Stimulated activated naive CD4-positive, alpha-beta T cell (primary cell): ENCODE measurements around the gene INPP4B.
"Not testable (repeated sequence)": the region's sequence is repeated elsewhere in the genome, so short reads cannot be mapped to it uniquely, and the experiment has no call there.

ENCODE experiments used
- DNase-seq, 6 experiments: peaks; one replicate each; lab custom pipeline; 2025; lab: John Stamatoyannopoulos, UW

INPP4B gene

GRCh38 chr4:142683503-142683902, 162.6 kb downstream of the INPP4B start:
- DNase-seq, result no peak

DNA sequence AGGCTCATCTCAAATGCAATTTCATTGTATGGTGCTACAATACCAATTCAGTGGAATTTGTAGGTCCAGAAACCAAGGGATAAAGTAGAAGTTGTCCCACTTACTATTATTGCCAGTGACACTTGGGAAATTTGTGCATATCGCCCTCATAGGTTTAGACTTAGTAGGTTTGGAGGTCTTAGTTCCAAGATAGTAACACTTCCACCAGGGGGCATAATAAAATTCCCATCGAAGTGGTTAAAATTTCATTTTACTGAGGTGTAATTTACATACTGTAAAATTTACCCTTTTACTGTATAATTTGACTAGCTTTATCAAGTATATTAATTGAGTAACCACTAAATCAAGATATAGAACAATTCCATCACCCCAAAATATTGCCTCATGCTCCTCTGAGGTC, 174.6 kb downstream of the INPP4B start:
- no peak for DNase-seq

DNA sequence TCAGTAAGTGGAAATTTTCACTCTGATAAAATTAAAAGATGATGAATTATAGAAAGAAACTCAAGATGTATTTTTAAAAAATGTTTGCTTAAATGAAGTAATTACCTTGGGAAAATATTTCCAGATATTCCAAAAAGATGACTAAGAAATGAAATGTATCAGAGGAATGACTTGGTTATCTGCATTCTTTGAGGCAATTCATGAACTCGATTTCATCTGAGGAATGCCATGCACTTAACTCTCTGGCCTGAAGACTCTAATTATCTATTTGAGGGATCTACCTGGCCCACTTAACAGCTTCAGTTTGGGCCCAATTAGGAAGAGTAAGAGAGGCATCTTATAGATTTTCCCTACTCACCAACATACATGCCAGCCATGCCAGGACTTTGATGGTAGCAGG, 182.3 kb downstream of the INPP4B start:
- no peak for DNase-seq

DNA sequence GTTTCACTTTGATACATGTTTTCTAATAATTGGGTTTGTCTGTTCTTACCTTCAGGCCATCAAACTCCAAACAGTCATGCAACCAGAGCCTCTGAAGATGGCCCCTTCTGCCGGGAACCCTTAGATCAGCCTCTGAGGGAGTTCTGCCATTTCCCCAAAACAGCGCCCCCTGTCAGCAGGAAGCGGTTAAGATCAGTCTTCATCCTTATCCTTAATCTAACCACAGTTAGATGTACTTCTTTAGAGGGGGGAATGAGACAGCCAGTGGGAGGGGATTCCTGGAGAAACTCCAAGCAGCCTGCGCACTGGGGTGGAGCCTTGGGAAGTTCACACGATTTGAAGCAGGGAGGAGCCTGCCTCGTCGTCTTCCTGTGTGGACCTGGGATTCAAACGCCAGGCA, 185.4 kb downstream of the INPP4B start:
- no peak for DNase-seq

DNA sequence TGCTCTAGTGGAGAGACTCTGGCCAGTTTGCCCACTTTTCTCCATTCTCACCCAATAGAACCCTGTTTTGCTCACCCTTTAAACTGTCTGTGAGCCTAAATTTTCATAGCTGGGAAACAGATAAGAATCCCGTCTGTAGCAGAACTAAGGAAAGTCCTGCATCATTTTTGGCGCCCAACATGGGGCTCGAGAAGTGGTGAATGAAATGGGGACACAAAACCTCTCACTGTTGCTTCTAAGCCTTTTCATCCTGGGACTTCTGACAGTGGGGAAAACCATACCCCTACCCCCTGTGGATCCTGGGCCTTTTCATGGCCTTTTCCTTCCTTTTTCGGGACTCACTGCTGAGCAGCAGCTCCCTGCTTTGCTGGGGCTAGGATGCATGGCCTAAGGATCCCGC, 189.9 kb downstream of the INPP4B start:
- DNase-seq, result peak in 3 of 6 experiments; percentile 2 to 21 (median 20)

- DNase-seq, result no peak
These were observed 197.7 kb downstream of the INPP4B start for GRCh38 chr4:142648378-142648777.

DNA sequence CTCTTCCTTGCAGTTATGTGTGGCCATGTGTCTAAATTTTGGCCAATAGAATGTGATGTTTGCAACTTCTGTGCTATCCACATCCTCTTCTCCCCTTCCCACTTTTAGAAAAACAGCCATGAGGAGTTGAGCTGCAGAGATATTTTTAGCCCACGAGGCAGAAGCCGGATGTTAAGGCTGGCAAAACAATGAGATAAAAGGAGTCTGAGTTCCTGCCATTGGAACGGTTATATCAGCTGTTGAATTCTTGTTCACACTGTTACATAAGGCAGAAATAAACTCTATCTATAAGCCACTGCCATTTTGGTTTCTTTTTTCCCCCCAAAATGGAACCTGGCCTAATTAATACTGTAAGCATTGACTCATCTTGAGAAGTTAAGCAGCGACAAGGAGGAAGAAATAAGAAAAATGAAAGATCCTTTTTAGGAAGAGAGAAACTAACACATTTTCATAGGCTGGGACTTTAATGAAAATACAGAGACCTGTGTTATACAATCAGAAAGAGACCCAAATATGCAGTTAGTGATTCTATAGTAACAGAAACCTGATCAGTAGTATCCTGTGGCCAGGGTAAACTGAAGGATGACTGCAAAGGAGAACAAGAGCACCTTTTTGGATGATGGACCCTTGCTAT, 200.5 kb downstream of the INPP4B start:
- DNase-seq, result peak in 3 of 6 experiments; percentile 2 to 30 (median 14)

DNA sequence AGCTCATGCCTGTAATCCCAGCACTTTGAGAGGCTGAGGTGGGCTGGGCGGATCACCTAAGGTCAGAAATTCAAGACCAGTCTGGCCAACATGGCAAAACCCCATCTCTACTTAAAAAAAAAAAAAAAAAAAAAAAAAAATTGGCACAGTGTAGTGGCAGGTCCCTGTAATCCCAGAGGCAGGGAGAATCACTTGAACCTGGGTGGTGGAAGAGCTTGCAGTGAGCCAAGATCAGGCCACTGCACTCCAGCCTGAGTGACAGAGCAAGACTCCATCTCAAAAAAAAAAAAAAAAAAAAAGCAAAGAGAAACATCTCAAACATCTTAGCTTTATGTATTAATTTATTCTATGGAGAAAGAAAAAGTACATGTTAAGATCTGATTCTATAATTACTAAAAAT, 201.5 kb downstream of the INPP4B start:
- DNase-seq, result not testable (repeated sequence)

DNA sequence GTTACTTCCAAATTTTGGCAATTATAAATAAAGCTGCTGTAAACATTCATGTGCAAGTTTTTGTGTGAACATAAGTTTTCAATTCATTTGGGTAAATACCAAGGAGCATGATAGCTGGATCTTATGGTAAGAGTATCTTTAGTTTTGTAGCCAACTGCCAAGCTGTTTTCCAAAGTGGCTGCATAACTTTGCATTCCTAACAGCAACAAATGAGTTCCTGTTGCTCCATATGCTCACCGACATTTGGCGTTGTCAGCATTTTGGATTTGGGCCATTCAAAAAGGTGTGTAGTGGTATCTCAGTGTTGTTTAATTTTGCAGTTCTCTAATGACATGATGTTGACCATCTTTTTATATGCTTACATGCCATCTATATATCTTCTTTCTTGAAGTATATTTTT, 208.5 kb downstream of the INPP4B start:
- DNase-seq, result no peak

- DNase-seq, result no peak
These were observed 214.3 kb downstream of the INPP4B start for GRCh38 chr4:142631836-142632235.

DNA sequence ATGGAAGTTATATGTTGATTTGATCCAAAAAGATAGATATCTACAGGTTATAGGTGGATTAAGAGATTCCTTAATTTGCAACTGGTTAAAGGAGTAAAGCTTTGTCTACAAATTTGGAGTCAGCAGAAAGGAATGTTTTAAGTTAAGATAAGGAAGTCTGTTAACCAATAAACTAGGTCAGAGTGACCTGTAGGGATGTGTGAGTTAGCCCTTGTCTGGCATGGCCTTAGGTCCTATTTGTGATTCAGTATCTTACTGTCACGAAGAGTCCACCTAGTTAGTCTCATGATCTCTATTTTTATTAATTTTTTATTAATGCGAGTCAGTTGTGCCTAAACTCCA, 230.8 kb downstream of the INPP4B start:
- DNase-seq, result no peak

DNA sequence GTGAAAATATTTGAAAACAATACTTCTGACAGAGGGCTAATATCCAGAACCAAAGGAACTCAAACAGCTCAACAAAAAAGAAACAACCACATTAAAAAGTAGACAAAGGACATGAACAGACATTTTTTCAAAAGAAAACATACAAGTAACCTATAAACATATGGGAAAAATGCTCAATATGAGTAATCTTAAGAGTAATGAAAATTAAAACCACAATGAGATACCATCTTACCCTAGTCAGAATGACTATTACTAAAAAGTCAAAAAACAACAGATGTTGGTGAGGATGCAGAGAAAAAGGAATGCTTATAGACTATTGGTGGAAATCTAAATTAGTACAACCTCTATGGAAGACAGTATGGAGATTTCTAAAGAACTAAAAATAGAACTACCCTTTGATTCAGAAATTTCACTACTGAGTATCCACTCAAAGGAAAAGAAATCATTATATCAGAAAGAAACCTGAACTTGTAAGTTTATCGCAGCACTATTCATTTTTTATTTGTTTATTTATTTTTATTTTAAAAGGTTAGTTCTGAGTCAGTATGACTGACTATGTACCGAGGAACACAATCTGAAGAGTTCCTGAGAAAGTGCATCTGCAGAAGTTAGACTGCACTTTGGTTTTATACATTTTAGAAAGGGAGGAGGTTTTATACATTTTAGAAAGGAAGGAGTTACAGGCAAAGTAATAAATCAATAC, 231.3 kb downstream of the INPP4B start:
- DNase-seq, result no peak

DNA sequence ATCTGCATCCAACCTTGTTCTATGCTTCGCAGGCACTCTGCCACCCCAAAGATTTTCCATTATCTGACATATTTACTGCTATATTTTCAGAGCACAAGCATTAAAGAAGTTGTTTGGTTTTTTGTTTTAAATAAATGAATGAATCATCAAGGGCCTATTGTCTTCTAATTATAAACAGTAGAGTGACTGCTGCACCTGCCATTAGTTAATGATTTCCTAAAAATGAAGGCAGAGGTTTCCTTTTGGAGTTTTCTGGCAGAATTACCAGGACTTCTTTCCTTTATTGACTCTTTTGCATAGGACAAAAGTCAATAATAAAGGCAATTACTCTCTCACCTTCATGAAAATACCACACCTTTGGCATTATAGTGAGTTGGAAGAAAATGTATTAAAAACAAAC, 238.1 kb downstream of the INPP4B start:
- no peak for DNase-seq

DNA sequence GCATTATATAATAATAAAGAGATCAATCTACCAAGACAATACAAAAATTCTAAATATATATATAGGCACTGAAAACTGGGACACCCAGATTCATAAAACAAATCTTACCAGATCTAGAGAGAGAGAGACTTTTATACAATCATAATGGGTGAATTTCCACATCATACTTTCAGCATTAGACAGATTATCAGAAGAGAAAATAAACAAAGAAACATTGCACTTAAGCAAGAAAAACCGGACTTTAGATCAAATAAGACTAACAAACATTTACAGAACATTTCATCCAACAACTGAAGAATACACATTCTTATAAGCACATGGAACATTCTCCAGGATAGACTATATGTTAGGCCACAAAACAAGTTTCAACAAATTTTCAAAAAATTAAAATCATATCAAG, 245.1 kb downstream of the INPP4B start:
- no peak for DNase-seq

- DNase-seq, result no peak
These were observed 248.0 kb downstream of the INPP4B start for GRCh38 chr4:142598132-142598531.

DNA sequence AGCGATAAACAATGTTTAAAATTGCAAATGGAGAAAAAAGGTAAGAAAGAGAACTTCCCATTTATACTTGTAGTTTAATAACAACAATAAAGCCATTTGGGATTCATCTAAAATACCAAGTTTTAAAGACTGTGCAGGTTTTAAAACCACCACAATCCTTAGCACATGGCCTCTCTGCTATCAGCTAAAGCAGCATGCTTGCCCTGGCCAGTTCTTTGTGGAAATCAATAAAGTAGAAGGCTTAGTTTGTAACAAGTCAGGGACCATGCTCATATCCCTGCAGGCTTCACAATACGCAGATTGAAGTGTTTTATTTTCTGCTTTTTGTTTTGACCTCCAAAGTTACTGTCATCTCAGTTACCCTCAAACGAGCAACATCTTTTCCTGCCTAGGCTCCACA, 249.5 kb downstream of the INPP4B start:
- DNase-seq, result no peak

- no peak for DNase-seq
These were observed 250.0 kb downstream of the INPP4B start for GRCh38 chr4:142596121-142596520.

GRCh38 chr4:142595222-142595871, 250.8 kb downstream of the INPP4B start:
- DNase-seq, result no peak

GRCh38 chr4:142585411-142585810, 260.7 kb downstream of the INPP4B start:
- DNase-seq, result no peak

DNA sequence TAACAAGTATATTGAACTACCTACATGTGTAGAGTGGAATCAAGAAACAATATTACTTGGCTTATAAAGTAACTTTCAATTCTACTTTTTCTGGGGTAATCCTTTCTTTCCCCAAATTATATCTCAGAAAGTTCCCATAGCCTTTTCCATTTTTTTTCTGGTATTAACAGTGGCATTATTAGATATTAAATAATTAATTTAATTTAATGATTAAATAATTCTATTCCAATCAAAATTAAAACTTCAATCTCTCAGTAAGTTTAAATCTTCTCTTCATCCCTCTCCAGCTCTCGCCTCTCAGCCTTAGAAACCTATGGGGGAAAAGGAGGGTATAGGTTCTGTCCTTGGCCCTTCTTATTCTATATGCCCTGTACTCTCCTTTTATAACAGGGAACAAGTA, 262.4 kb downstream of the INPP4B start:
- DNase-seq, result no peak

- no peak for DNase-seq
These were observed 263.8 kb downstream of the INPP4B start for GRCh38 chr4:142582340-142582739.

- no peak for DNase-seq
These were observed 264.2 kb downstream of the INPP4B start for GRCh38 chr4:142581881-142582280.

DNA sequence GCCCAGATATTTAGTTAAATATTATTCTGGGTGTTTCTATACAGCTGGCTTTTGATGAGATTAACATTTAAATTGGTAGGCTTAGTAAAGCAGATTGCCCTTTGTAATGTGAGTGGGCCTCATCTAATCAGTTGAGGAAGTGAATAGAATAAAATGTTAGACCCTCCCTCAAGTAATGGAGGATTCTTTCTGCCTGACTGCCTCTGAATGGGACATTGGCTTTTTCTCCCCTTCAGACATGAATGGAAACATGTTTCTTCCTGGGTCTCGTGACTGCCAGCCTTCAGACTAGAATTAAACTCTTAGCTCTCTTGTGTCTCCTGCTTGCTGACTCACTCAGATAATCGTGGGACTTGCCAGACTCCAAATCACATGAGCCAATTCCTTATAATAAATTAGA, 266.7 kb downstream of the INPP4B start:
- DNase-seq, result no peak

GRCh38 chr4:142574306-142574705, 271.8 kb downstream of the INPP4B start:
- no peak for DNase-seq
